GM21737 (cell line): Measurements from ENCODE around the gene ASH1L.
"Not testable (repeated sequence)": the region's sequence is repeated elsewhere in the genome, so short reads cannot be mapped to it uniquely, and the experiment has no call there.

Source experiments
- ATAC-seq: cut with Tn5 transposase; IDR thresholded peaks from one replicate; pipeline ENCODE4 v1.9.1; 2021; ENCODE audit warnings: mild to moderate bottlenecking, moderate library complexity; ENCODE audit not compliant: unreplicated experiment

The ASH1L gene

DNA sequence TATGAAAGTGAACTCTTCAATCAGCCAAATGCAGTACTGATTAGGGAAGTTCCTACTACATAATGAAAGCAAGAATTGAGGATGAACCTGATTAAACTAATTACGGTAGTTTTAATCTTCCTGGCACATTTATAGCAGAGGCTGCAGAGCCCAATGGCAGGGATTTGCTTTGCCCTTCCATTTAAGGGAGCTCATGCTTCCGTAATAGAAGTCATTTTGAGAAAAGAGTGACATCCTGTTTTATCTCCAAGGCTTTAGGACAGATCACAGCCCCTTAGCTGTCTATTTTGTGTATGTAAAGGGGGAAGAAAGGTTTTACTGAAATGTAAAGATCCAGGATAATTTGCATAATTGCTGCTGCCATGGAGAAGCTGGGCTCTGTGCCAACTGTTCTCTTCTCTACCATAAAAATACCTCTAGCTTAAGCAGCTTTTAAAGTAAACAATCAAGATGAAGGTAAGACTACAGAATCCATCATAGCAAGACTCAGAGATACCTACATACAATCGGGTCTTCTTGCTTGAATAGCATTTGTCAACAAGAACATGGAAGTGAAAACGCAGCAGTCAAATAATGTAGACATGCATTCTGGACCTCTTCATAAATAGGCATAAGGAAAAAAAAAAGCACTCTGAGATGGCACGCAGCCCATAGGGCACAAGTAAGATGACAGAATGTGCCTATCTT, 62.5 kb downstream of the ASH1L start:
- peak; percentile 62 for ATAC-seq

DNA sequence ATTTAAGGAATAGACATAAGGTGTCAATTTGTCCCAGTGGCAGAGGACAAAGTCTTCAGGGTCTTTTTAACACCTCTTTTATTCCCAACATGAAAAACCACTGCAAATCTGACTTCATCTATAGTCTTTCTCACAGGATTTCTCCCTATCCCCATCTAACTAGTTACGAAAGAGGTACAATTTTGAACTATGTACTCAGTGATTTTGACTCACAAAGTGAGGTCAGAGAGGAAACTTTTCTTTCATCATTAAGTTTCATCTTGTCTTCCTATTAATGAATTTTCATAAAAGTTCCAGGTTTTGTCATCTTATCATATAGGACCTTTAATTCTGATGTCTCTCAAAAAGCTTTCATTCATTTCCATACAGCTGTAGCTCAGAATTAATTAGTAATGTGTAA, 63.3 kb downstream of the ASH1L start:
- no peak for ATAC-seq

DNA sequence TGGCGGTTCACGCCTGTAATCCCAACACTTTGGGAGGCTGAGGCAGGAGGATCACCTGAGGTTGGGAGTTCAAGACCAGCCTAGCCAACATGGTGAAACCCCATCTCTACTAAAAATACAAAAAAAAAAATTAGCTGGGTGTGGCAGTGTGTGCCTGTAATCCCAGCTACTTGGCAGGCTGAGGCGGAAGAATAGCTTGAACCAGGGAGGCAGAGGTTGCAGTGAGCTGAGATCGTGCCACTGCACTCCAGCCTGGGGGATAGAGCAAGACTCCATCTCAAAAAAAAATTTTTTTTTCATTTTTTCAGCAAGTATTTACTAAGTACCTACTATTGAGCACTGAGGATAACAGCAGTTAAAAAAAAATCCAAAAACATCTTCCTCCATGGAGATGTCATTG, 69.0 kb downstream of the ASH1L start:
- not testable (repeated sequence) for ATAC-seq

DNA sequence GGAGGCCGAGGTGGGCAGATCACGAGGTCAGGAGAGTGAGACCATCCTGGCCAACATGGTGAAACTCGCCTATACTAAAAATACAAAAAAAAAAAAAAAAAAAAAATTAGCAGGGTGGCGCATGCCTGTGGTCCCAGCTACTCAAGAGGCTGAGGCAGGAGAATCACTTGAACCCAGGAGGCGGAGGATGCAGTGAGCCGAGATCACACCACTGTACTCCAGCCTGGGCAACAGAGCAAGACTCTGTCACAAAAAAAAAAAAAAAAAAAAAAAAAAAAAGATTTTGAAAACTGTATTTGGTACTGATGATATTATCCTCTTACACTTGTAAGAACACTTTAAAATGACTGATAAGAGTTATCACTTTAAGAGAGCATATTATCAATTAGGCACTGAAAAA, 74.2 kb downstream of the ASH1L start:
- not testable (repeated sequence) for ATAC-seq

DNA sequence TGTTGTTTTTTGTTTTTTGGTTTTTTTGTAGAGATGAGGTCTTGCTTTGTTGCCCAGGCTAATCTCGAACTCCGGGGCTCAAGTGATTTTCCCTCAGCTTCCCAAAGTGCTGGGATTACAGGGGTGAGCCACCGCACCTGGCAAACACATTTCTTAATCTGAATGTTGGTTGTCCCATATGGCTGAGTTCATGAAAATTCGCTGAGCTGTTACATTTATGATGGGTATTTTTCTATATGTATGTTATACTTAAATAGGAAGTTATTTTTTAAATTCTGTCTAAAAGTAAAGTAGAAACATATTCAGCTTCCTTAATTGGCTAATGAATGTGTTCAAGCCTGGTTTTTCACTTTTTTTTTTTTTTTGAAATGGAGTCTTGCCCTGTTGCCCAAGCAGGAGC, 75.1 kb downstream of the ASH1L start:
- no peak for ATAC-seq

DNA sequence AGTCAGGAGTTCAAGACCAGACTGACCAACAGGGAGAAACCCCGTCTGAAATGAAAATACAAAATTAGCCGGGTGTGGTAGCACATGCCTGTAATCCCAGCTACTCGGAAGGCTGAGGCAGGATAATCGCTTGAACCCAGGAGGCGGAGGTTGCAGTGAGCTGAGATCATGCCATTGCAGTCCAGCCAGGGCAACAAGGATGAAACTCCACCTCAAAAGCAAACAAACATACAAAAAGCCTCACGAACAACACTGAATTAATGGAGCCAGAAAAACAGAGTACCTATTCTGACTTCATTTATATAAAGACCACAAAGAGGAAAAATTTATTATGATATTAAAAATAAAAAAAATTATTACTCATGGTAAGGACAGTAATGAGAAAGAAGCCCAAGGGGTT, 75.7 kb downstream of the ASH1L start:
- not testable (repeated sequence) for ATAC-seq

DNA sequence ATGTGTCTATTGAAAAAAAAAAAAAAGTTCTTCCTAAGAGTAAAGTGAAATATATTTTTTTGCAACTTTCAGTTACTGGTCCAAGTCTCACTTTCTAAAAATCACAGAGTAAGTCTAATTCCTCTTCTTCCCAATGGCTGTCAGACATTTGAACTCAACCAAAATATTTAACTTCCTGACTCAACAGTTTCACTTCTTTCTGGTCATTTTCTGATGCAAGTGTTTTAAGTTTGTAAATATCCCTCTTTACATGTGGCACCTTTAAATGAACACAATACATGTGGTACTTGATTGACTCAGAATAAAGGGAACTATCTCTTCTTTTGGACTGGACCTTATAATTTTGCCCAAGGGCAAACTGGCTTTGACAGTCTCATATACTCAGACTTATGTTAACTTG, 76.7 kb downstream of the ASH1L start:
- ATAC-seq, result no peak

DNA sequence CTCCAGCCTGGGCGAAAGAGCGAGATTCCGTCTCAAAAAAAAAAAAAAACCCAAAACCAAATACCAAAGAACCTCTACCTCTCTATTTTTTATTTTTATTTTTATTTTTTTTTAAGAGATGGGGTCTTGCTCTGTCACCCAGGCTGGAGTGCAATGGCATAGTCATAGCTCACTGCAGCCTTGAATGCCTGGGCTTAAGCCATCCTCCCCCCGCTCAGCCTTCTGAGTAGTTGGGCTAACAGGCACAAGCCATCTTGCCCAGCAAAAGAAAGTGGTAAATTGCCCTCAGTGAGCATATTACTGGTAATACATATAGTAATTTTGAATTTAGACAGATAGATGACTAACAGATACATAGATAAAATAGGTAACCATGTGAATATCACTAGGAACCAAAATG, 77.4 kb downstream of the ASH1L start:
- no peak for ATAC-seq

DNA sequence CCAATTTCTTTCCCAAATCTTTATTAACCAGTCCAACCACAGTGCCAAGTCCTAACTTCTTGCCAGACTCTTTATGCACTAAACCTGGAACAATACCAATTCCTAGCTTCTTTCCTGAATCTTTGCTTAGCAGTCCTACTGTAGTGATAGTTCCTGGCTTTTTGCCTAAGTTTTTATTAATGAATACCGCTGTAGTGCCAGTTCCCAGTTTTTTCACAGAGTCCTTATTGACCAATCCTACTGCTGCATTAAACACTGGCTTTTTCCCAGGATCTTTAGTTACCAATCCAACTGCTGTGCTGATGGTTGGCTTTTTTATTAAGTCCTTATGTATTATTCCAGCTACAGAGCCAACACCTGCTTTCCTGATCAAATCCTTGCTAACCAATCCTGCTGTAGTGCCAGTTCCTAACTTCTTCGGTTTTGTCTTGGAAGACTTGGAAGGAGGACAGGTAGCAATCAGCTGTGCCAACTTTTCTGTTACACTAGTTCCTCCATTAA, 80.8 kb downstream of the ASH1L start:
- ATAC-seq, result no peak

DNA sequence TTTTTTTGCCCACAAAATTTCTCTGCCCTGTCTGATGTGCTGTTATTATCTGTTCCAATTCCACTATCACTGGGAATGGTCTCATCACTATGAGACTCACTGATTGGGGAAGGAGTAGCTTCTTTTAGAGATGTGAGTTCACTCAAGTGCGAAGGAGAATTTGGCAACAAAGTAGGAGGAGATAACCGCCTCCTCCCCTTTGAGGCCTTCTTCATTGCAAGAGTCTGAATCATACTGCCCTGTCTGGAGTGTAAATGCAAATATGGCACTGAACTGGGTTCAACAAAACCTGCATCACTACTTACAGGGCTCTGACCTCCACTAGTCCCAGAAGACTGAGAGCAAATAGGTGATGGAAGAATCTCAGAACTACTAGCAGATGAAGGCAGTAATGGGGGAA, 83.4 kb downstream of the ASH1L start:
- ATAC-seq, result no peak

DNA sequence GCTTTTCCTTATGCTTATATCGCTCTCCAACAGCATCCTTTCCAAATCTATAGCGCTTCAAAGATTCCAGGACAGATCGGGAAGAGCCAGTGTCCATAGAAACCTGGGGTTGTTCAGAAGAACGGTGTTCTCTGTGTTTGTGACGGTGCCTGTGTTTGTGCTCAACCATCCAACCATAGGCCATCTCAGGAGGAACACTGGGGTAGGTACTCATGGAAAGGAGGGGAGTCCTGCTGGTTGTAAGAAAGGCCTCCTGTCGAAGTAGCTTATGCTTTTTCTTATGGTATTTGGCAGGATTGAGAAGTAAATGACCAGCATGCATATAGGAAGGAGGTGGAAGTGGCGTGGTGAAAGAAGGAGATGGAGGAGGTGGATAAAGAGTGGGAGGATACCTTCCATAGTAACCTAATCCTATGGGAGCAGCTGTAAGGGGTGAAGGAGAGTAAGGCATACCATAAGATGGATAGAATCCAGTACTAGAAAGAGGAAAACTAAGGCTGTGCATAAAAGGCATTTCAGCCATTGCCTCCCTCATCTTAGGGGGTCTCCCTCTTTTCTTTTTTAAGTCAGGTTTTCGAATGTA, 84.2 kb downstream of the ASH1L start:
- no peak for ATAC-seq

DNA sequence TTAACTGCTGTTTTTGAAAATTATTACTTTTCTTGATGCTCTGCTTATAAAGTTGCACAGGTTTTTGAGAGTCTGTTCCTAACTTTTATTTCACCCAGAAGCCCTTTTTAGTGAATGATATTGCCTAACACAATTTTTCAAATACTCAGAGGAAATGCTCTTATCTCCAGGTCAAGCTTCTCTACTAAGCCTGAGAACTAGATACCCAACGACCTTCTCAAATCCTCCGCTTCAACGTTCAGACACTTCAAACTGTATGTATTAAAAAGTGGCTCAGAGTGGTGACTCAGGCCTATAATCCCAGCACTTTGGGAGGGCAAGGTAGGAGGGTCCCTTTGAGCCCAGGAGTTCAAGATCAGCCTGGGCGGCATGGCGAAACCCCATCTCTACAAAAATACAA, 88.5 kb downstream of the ASH1L start:
- no peak for ATAC-seq

DNA sequence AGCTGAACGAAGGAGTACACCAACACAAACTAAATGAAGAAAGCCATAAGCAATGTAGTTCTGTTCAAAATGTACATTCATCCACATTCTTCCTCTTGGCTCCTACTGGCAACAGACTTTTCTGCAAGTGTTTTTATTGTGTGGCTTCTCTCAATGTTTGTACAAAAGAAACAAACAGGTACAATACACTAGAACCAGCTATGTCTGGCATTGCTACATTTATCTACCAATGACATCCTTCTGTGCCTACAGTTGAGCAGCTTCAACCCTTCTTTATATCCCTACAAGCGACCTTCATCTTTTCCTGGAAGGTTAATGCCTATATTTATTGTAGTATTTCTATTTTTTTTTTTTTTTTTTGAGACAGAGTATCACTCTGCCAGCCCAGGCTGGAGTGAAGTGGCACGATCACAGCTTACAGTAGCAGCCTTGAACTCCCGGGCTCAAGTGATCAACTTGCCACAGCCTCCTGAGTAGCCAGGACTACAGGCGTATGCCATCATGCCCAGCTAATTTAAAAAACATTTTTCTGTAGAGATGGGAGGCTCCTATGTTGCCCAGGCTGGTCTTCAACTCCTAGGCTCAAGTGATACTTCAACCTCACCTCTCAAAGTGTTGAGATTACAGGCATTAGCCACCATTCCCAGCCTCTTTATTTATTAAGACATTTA, 89.3 kb downstream of the ASH1L start:
- ATAC-seq, result no peak

DNA sequence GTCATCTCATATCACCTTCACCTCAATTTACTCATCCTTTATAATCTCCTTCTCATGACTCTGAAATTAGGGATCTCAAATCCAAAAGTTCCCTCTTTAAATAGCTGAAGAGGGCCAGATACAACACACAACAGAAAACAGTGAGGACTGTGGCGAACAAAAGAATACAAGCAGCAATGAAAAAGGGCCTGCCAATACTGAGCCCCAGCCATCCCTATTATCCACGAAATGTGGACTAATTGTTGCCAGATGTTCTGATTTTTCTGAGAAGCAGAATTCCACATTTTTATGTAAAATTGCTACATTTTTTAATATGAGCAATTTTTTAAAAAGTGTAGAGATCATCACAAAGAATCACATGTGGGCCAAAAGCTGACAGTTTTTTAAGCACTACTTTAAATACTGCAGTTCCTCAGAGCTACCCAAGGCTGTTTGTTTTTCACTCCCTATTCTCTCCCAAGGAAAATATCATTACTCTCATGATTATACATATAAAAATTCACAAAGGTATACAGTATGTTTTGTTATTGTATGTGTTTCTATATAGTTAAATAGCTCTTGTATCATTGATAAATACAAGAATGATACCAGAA, 90.0 kb downstream of the ASH1L start:
- ATAC-seq, result no peak

DNA sequence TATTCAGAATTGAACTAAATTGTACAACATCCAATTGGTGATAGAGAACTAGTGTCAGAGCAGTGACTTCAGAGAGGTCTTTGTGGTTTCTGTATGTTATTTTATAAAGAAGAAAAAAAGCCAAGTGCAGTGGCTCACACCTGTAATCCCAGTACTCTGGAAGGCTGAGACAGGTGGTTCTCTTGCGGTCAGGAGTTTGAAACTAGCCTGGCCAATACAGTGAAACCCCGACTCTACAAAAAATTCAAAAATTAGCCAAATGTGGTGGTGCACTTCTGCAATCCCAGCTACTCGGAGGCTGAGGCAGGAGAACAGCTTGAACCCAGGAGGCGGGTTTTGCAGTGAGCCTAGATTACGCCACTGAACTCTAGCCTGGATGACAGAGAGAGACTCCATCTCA, 90.7 kb downstream of the ASH1L start:
- ATAC-seq, result no peak

DNA sequence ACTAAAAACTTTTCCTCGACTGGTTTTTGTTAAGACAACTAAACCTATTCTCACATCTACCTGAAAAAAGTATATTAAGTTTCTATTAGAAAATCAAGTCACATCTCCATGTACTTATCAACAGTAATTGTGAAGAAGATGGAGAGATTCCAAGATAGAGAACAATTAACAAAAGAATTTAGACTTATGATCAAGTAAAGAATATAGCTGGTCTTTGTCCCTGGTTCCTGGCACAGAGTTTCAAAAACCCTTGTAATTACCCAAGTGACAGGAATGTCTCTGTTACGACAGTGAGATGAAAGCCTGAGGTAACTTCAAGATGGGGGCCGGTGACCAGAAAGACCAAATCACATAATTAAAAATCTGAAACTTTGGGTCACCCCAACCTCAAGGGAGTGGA, 91.6 kb downstream of the ASH1L start:
- ATAC-seq, result no peak

DNA sequence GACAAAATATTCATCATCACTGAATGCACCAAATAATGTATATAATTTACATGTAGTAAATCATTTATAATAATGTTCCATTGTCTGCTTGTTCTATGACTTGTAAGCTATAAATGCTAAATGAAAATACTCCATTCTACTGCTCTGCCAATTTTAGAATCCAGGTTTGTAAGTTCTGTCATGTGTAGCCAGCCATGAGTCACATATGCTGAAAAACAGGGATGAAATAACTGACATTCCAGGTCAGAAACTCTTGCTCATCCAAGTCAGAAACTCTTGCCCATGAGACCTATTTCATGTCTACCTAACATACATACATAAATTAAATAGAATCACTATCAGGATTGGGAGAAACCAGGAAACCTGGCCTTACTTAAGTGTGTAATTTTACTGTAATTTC, 95.6 kb downstream of the ASH1L start:
- ATAC-seq, result no peak

DNA sequence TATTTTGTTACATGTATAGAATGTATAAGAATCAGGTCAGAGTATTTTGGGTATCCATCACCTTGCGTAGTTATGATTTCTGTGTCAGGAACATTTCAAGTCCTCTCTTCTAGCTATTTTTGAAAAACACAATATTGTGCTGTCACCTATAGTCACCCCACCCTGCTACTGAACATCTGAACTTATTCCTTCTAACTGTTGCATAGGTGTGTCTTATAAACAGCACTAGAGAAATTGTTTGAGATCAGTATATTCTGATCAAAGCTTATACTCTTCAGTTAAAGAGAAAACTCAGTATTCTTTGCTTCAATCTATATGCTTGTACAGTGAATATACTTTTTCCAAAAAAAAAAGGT, 96.0 kb downstream of the ASH1L start:
- ATAC-seq, result no peak

DNA sequence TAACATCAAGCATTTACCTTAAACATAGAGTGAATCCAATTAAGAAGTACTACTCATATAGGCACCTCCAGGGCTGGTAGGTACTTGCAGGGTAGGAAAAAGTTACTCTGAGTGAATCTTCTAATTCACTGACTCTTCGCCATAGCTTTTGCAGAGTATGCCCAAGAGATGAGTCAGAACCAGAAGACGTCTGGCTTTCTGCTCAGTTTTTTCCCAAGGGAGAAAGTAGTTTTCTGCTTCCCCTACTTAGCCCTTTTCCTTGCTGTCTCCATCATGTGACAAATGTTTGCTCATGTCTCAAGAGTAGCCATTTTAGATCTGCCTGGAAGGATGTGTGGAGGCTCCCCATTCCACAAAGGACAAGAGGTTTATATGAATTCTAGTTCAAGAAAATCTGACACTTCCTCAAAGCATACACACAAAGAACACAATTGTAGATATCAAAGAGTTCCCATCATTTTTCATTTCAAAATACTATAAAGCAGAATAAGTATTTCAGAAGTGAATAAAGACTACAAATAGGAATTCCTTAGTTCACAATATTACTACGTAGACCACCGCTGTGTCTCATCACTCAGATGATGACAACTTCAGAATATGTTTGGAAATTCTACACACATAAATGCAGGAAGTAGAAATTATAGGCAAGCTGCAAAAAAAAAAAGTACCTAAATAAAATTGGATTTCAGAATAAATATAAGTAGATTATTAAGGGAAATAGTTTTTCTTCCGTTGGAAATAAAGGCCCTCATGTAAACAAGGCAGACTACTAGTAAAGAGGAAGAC, 98.5 kb downstream of the ASH1L start:
- ATAC-seq, result no peak

DNA sequence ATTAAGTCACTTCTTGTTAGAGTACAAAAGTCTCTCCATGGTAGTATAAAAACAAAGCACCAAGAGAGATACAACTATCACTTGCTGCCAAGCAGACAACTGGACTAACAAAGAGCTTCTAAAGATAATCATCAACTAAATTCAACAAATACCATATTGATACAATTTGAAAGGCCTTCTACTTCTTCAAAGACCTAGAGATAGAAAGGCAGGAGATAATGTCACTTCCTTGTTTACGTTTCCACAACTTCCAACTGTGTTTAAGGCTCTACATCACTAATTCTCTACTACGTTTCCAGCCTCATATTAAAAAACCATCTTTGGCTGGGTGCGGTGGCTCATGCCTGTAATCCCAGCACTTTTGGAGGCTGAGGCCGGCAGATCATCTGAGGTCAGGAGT, 104.5 kb downstream of the ASH1L start:
- no peak for ATAC-seq

DNA sequence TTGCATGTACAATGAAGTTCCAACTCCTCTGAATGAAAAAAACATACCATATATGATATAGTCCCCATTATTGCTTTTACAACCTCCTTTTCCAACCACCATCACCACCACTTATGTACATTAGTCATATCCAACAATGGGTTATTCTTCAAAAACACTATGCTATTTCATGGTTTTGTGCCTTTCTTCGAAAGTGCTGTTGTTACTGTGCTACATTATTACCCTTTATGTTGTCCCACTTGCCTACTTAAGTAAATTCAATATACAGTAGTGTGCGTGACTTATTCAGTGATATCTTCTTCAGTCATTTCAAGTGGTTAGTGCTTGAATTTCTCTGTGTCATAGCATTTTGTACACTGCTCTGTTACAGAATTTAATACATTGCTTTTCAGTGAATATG, 105.3 kb downstream of the ASH1L start:
- ATAC-seq, result no peak
